ENCODE measurements around the gene BHLHE40.
A peak's percentile ranks its signal among the peaks of the same experiment; 100 is the strongest.

The BHLHE40 gene

DNA sequence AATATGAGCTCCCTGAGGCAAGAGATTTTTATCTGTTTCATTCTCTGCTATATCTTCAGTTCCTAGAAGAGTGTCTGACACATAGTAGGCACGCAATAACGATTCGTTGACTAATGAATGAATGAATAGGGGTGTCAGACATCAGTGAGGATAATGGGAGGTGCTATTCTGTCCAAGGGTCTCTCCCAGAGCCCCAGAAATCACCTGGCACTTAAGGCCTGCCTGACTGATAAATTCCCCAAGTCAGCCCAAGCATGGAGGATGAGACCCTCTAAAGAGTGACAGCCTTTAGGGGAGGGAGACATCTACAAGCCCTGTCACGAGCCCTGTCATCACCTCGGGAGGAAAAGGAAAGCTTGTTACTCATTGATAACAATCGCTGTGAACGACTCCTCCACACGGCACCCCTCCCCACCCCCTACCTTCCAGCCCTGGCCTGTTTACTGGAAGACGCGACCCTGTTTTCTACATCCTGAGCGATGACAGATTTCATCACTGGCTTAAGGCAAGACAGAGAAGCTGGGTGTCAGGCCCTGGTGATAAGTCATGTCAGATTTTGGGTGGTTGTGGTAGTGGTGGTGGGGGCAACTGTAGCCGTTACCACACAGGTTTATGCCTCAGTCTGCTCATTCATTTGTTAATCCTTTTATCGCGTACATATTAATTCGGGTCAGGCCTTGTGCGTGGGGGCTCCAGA is 23.1 kb downstream of the BHLHE40 start (continued):
- TF ChIP-seq, protein P1, sequence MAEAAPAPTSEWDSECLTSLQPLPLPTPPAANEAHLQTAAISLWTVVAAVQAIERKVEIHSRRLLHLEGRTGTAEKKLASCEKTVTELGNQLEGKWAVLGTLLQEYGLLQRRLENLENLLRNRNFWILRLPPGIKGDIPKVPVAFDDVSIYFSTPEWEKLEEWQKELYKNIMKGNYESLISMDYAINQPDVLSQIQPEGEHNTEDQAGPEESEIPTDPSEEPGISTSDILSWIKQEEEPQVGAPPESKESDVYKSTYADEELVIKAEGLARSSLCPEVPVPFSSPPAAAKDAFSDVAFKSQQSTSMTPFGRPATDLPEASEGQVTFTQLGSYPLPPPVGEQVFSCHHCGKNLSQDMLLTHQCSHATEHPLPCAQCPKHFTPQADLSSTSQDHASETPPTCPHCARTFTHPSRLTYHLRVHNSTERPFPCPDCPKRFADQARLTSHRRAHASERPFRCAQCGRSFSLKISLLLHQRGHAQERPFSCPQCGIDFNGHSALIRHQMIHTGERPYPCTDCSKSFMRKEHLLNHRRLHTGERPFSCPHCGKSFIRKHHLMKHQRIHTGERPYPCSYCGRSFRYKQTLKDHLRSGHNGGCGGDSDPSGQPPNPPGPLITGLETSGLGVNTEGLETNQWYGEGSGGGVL (tag by site-specific recombination; IDR thresholded peaks at IDR 0.05) = 0 out of 2 replicates have a peak, but pooled peaks have one; percentile 21
- TF ChIP-seq IKZF3 (tag by site-specific recombination; IDR thresholded peaks at IDR 0.05) (no peak), ZNF24 (tag by site-specific recombination; IDR thresholded peaks at IDR 0.05) (0 out of 2 replicates have a peak, but pooled peaks have one; percentile 34), ZNF335 (tag by site-specific recombination; conservative IDR thresholded peaks at IDR 0.05) (no peak), TRIM28 (IDR thresholded peaks at IDR 0.05; ENCODE audit: borderline replicate concordance, low read length) (no peak; the same call in 1 of the 2 replicates), ZNF16 (tag by site-specific recombination; IDR thresholded peaks at IDR 0.05; ENCODE audit: low read depth) (no peak), MEIS1 (CRISPR knock-in tag; IDR thresholded peaks at IDR 0.05; ENCODE audit: borderline replicate concordance) (no peak), ZNF211 (tag by site-specific recombination; IDR thresholded peaks at IDR 0.05; ENCODE audit: low read depth) (no peak), ZNF2 (tag by site-specific recombination; IDR thresholded peaks at IDR 0.05) (no peak), ZNF266 (tag by site-specific recombination; IDR thresholded peaks at IDR 0.05; ENCODE audit: low read depth) (no peak), REPIN1 (tag by site-specific recombination; IDR thresholded peaks at IDR 0.05; ENCODE audit: low read depth) (no peak), KLF9 (tag by site-specific recombination; IDR thresholded peaks at IDR 0.05; ENCODE audit: low read depth) (no peak), ZNF791 (tag by site-specific recombination; IDR thresholded peaks at IDR 0.05) (no peak), ZNF174 (tag by site-specific recombination; IDR thresholded peaks at IDR 0.05) (no peak), ZEB2 (tag by site-specific recombination; IDR thresholded peaks at IDR 0.05) (no peak), ZNF629 (tag by site-specific recombination; IDR thresholded peaks at IDR 0.05) (0 out of 2 replicates have a peak, but pooled peaks have one; percentile 9), ZNF777 (tag by site-specific recombination; IDR thresholded peaks at IDR 0.05; ENCODE audit: borderline replicate concordance) (no peak), ZNF626 (tag by site-specific recombination; IDR thresholded peaks at IDR 0.05) (no peak), ZNF677 (tag by site-specific recombination; IDR thresholded peaks at IDR 0.05) (no peak), ZBTB20 (tag by site-specific recombination; IDR thresholded peaks at IDR 0.05) (0 out of 2 replicates have a peak, but pooled peaks have one; percentile 26)
- TF ChIP-seq, protein P2, sequence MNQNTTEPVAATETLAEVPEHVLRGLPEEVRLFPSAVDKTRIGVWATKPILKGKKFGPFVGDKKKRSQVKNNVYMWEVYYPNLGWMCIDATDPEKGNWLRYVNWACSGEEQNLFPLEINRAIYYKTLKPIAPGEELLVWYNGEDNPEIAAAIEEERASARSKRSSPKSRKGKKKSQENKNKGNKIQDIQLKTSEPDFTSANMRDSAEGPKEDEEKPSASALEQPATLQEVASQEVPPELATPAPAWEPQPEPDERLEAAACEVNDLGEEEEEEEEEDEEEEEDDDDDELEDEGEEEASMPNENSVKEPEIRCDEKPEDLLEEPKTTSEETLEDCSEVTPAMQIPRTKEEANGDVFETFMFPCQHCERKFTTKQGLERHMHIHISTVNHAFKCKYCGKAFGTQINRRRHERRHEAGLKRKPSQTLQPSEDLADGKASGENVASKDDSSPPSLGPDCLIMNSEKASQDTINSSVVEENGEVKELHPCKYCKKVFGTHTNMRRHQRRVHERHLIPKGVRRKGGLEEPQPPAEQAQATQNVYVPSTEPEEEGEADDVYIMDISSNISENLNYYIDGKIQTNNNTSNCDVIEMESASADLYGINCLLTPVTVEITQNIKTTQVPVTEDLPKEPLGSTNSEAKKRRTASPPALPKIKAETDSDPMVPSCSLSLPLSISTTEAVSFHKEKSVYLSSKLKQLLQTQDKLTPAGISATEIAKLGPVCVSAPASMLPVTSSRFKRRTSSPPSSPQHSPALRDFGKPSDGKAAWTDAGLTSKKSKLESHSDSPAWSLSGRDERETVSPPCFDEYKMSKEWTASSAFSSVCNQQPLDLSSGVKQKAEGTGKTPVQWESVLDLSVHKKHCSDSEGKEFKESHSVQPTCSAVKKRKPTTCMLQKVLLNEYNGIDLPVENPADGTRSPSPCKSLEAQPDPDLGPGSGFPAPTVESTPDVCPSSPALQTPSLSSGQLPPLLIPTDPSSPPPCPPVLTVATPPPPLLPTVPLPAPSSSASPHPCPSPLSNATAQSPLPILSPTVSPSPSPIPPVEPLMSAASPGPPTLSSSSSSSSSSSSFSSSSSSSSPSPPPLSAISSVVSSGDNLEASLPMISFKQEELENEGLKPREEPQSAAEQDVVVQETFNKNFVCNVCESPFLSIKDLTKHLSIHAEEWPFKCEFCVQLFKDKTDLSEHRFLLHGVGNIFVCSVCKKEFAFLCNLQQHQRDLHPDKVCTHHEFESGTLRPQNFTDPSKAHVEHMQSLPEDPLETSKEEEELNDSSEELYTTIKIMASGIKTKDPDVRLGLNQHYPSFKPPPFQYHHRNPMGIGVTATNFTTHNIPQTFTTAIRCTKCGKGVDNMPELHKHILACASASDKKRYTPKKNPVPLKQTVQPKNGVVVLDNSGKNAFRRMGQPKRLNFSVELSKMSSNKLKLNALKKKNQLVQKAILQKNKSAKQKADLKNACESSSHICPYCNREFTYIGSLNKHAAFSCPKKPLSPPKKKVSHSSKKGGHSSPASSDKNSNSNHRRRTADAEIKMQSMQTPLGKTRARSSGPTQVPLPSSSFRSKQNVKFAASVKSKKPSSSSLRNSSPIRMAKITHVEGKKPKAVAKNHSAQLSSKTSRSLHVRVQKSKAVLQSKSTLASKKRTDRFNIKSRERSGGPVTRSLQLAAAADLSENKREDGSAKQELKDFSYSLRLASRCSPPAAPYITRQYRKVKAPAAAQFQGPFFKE (tag by site-specific recombination; IDR thresholded peaks at IDR 0.05; ENCODE audit: borderline replicate concordance) = no peak
- TF ChIP-seq, protein P3, sequence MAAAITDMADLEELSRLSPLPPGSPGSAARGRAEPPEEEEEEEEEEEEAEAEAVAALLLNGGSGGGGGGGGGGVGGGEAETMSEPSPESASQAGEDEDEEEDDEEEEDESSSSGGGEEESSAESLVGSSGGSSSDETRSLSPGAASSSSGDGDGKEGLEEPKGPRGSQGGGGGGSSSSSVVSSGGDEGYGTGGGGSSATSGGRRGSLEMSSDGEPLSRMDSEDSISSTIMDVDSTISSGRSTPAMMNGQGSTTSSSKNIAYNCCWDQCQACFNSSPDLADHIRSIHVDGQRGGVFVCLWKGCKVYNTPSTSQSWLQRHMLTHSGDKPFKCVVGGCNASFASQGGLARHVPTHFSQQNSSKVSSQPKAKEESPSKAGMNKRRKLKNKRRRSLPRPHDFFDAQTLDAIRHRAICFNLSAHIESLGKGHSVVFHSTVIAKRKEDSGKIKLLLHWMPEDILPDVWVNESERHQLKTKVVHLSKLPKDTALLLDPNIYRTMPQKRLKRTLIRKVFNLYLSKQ (tag by site-specific recombination; IDR thresholded peaks at IDR 0.05; ENCODE audit: borderline replicate concordance) = no peak
- TF ChIP-seq, protein P4, sequence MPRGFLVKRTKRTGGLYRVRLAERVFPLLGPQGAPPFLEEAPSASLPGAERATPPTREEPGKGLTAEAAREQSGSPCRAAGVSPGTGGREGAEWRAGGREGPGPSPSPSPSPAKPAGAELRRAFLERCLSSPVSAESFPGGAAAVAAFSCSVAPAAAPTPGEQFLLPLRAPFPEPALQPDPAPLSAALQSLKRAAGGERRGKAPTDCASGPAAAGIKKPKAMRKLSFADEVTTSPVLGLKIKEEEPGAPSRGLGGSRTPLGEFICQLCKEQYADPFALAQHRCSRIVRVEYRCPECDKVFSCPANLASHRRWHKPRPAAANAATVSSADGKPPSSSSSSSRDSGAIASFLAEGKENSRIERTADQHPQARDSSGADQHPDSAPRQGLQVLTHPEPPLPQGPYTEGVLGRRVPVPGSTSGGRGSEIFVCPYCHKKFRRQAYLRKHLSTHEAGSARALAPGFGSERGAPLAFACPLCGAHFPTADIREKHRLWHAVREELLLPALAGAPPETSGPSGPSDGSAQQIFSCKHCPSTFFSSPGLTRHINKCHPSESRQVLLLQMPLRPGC (tag by site-specific recombination; IDR thresholded peaks at IDR 0.05) = no peak
- TF ChIP-seq, protein P5, sequence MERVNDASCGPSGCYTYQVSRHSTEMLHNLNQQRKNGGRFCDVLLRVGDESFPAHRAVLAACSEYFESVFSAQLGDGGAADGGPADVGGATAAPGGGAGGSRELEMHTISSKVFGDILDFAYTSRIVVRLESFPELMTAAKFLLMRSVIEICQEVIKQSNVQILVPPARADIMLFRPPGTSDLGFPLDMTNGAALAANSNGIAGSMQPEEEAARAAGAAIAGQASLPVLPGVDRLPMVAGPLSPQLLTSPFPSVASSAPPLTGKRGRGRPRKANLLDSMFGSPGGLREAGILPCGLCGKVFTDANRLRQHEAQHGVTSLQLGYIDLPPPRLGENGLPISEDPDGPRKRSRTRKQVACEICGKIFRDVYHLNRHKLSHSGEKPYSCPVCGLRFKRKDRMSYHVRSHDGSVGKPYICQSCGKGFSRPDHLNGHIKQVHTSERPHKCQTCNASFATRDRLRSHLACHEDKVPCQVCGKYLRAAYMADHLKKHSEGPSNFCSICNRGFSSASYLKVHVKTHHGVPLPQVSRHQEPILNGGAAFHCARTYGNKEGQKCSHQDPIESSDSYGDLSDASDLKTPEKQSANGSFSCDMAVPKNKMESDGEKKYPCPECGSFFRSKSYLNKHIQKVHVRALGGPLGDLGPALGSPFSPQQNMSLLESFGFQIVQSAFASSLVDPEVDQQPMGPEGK (tag by site-specific recombination; IDR thresholded peaks at IDR 0.05) = peak; percentile 36; the same call in 1 of the 2 replicates
- TF ChIP-seq, protein P6, sequence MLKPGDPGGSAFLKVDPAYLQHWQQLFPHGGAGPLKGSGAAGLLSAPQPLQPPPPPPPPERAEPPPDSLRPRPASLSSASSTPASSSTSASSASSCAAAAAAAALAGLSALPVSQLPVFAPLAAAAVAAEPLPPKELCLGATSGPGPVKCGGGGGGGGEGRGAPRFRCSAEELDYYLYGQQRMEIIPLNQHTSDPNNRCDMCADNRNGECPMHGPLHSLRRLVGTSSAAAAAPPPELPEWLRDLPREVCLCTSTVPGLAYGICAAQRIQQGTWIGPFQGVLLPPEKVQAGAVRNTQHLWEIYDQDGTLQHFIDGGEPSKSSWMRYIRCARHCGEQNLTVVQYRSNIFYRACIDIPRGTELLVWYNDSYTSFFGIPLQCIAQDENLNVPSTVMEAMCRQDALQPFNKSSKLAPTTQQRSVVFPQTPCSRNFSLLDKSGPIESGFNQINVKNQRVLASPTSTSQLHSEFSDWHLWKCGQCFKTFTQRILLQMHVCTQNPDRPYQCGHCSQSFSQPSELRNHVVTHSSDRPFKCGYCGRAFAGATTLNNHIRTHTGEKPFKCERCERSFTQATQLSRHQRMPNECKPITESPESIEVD (tag by site-specific recombination; IDR thresholded peaks at IDR 0.05) = no peak

All from HEK293 (cell line).